Subcutaneous abdominal adipose tissue (tissue), 5 donors: Measurements from ENCODE around the gene FAM9C.
"Not testable (repeated sequence)": the region's sequence is repeated elsewhere in the genome, so short reads cannot be mapped to it uniquely, and the experiment has no call there.

ENCODE experiments used
- H3K27ac ChIP-seq: one replicate; pipeline ENCODE4 v1.7.0; 2013; ENCODE audit warnings: low read depth, mild to moderate bottlenecking, inconsistent platforms, low read length, moderate library complexity
- H3K27me3 ChIP-seq, 5 donors: one replicate each; pipeline ENCODE4 v1.7.0; 2013; ENCODE audit warnings: low read length in 5 of 5, inconsistent platforms in 1 of 5; ENCODE audit not compliant: control insufficient read depth in 5 of 5, insufficient read depth in 4 of 5
- H3K36me3 ChIP-seq, 5 donors: one replicate each; pipeline ENCODE4 v1.7.0; 2013; ENCODE audit warnings: low read length in 5 of 5; ENCODE audit not compliant: control insufficient read depth in 5 of 5, insufficient read depth in 5 of 5
- H3K4me1 ChIP-seq, 5 donors: one replicate each; pipeline ENCODE4 v1.7.0; 2013; ENCODE audit warnings: low read length in 5 of 5, mild to moderate bottlenecking in 3 of 5, moderate library complexity in 1 of 5; ENCODE audit not compliant: control insufficient read depth in 5 of 5, insufficient read depth in 5 of 5
- H3K4me3 ChIP-seq, 5 donors: one replicate each; pipeline ENCODE4 v1.7.0; 2013; ENCODE audit warnings: low read length in 5 of 5, low read depth in 1 of 5
- H3K9ac ChIP-seq, 5 donors: one replicate each; pipeline ENCODE4 v1.7.0; 2013; ENCODE audit warnings: low read length in 5 of 5, mild to moderate bottlenecking in 4 of 5, moderate library complexity in 3 of 5
- H3K9me3 ChIP-seq, 5 donors: one replicate each; pipeline ENCODE4 v1.7.0; 2013; ENCODE audit warnings: low read length in 5 of 5; ENCODE audit not compliant: control insufficient read depth in 5 of 5
- donor health status: healthy.
- donor health status: healthy.
- donor health status: healthy.
- donor health status: healthy.
- donor health status: healthy.

Gene FAM9C

DNA sequence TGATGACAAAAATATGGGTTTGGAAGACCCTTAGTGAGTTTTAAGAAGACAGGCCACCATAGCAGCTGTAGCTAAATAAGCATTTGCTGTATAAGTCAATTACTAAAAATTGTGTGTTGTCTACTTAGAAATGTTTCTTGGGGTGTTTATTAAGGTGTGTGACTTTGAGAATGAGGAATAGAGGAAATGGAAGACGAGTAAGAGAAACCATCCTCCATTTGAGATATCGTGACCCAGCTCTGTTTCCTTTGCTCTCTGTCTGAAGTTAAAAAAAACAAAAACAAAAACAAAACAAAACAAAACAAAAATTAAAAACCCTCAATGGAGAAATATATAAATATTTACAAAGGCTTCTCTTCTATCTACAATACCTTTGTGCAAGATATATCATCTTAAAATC, 41.7 kb upstream of the FAM9C start:
- peaks cover 3 to 26% (median 13%) of the 10 kb centered on the region in 5 donors for H3K4me1 ChIP-seq

DNA sequence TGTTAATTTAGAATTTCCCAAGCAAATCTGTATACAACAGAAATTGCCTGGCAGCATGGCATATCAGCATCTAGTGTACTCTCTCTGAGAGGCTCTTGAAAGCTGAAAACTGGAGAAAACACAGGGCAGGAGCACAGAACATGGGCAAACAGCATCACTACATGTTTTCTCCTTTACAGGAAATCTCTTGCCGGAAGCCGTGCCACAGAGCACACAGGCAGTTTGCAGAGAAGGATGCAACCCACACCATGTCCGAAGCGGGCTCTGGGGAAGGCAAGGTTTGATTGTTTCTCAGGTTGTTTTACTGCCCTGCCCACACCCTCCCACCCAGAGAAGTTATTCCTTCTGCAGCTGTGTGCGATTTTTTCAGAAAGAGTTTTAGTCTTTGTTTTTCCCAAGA, 41.1 kb upstream of the FAM9C start:
- Histone ChIP-seq H3K9me3 (no peaks in the 10 kb centered on the region), H3K9ac (no peak overlapping the region), H3K4me1 (peaks cover 0 to 20% (median 7%) of the 10 kb centered on the region in 5 donors), H3K27ac (no peak overlapping the region), H3K36me3 (no peaks in the 10 kb centered on the region), H3K27me3 (peaks cover 0 to 3% (median 2%) of the 10 kb centered on the region in 5 donors), H3K4me3 (no peak overlapping the region)

More for the DNA sequence above, 41.7 kb upstream of the FAM9C start:
- Histone ChIP-seq H3K36me3 (no peaks in the 10 kb centered on the region), H3K27ac (no peak overlapping the region), H3K9me3 (no peaks in the 10 kb centered on the region), H3K27me3 (peaks cover 0 to 3% (median 2%) of the 10 kb centered on the region in 5 donors), H3K4me3 (no peak overlapping the region), H3K9ac (no peak overlapping the region)

DNA sequence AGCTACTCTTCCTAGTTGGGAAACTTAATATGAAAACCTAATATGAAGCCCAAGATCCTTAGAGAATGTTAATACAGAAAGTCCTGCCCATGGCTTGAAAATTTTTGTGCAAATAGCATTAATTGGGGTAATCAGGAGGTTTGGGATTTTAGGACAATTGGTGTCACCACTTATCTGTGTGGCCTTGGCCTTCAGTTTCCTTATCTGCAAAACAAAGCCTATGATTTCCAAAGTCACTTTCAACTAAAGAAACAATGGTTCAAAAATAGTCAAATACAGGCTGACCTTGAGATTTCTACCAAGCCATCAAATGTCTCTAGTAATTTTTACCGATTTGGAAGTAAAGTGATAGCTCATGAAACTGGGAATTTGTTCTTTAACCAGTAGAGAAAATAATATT, 40.2 kb upstream of the FAM9C start:
- Histone ChIP-seq H3K27me3 (peaks cover 0 to 3% (median 2%) of the 10 kb centered on the region in 5 donors), H3K4me3 (no peak overlapping the region), H3K36me3 (no peaks in the 10 kb centered on the region), H3K27ac (no peak overlapping the region), H3K4me1 (peaks cover 0 to 14% (median 0%) of the 10 kb centered on the region in 5 donors), H3K9me3 (no peaks in the 10 kb centered on the region), H3K9ac (no peak overlapping the region)

DNA sequence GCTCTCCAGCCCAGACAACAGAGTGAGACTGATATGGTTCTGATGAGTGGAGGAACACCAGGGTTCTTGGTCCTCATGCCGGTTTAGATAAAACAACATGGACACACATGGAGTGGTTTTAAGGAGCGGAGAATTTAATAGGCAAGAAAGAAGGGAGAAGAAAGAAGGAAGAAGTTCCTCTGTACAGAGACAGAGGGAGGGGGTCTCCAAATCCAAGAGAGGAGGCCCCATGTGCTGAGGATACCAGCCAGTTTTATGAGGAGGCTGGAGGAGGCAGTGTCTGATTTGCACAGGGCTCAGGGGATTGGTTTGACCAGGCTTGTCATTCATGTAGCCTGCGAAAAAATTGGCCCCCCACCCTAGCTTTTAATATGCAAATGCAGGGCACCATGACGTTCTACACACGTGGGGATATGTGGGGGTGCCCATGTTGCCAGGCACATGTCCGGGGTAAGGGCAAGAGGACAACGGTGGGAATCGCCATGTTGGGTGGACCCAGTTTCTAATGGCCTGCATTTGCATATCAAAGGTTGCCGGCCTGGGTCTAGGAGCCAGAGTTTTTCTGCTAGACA, 39.4 kb upstream of the FAM9C start:
- H3K9ac ChIP-seq, H3K27me3 ChIP-seq, H3K4me3 ChIP-seq, H3K36me3 ChIP-seq, H3K27ac ChIP-seq, H3K9me3 ChIP-seq: not testable (repeated sequence)
- H3K4me1 ChIP-seq, result peaks cover 0 to 21% (median 5%) of the 10 kb centered on the region in 5 donors

DNA sequence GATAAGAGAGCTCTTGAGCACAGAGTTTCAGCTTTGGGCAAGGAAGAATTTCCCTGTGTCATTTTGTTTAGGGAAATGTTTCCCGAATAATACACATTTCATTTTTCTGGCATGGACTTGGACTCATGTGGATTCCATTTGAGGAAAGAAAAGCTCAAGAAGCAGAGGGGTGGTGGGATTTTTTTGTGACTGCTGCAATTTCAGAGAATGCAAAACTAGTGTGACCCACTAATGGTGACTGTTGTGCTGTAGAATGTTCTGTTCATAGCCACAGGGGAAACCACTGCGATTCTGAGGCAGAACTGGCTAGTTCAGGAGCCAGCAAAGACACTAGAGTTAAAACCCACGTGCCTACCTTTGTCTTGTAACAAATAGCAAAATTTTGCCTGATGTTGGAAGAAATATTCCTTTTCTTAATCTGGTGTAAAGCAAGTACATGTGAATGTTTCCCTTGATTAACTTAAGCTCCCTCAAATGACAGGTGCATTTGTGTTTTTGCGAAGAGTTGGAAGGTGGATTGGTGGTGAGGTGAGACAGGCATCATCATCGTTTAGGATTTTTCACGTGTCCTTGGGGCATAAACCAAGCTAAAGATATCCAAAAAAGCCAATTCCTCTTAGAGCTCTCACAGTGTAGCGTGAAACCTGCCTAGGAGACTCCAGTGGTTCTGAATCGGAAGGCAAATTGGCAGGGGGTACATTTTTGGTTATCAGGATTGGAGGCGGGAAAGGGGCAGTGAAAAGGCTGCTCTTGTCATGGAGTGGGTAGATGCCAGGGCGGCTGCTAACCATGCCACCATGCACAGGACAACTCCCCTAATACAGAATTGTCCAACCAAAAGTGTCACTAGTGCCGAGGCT, 38.0 kb upstream of the FAM9C start:
- H3K4me1 ChIP-seq, result peaks cover 0 to 25% (median 9%) of the 10 kb centered on the region in 5 donors
- peaks cover 0 to 4% (median 3%) of the 10 kb centered on the region in 5 donors for H3K27me3 ChIP-seq
- no peak overlapping the region for H3K4me3 ChIP-seq
- no peaks in the 10 kb centered on the region for H3K9me3 ChIP-seq
- no peak overlapping the region for H3K27ac ChIP-seq
- H3K36me3 ChIP-seq, result no peaks in the 10 kb centered on the region
- no peak overlapping the region for H3K9ac ChIP-seq

DNA sequence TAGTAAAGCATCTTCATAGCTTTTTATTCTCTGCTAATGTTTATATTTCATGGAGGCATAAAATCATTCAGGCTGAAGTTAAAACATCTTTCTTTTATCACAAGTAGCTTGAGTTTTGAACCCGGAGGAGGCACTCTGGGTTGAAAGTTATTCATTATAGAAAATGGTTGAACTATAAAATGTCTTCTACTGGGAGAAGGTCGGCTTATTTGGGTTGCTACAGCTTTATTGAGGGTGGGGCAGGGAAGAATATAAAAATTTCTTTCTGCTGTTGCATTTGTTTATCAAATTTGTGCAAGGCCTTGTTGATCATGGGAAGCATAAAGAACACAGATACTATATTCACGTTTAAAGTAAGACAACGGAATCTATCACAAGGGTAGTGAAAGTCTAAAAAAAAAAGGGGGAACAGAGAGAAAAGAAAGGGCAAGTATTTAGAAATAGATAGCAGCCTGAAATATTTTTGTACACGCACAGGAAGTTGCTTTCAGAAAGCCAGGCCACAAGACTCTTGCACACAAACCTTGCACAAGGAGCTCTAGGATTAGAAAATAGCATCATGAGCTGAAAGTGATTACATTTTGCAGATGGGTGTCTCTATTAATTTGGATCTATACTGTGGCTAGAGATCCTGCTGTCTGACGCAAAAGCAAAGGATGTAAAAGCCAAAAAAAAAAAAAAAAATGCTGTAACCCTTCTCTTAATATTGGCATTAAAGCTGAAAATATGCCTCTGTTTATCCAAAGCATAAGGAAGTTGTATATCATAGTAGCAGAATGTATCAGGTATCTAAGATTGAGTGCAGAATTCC, 37.2 kb upstream of the FAM9C start:
- Histone ChIP-seq H3K27me3 (peaks cover 0 to 4% (median 3%) of the 10 kb centered on the region in 5 donors), H3K36me3 (no peaks in the 10 kb centered on the region), H3K4me1 (peaks cover 0 to 20% (median 9%) of the 10 kb centered on the region in 5 donors), H3K4me3 (no peak overlapping the region), H3K9ac (no peak overlapping the region), H3K9me3 (peaks cover 0 to 1% (median 0%) of the 10 kb centered on the region in 5 donors), H3K27ac (no peak overlapping the region)

DNA sequence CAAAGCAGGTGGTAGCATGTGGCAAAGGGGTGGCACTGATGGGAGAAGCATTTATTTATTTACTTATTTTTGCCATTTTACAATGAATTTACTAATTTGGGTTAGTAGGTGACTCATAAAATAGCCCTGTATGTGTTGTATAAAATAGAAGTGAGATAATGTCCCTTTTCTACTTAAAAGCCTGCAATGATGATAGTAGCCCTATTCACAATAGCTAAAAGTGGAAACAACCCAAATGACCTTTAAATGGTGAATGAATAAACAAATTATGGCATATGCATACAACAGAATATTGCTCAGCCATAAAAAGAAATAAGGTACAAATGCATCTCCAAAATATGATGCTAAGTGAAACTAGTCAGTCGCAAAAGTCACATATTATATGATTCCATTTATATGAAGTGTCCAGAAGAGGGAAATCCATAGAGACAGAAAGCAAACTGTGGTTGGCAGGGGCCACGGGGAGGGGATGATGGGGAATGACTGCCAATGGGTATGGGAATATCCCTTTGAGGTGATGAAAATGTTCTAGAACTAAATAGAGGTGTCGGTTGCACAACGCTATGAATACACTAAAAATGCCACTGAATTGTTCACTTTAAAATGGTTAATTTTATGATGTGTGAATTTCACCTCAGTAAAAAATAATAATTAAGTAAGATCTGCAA, 35.8 kb upstream of the FAM9C start:
- H3K9me3 ChIP-seq, result peaks cover 0 to 4% (median 0%) of the 10 kb centered on the region in 5 donors
- H3K27ac ChIP-seq, result no peak overlapping the region
- H3K36me3 ChIP-seq, result no peaks in the 10 kb centered on the region
- H3K4me1 ChIP-seq, result peaks cover 0 to 19% (median 9%) of the 10 kb centered on the region in 5 donors
- H3K4me3 ChIP-seq, result no peak overlapping the region
- H3K9ac ChIP-seq, result no peak overlapping the region
- peaks cover 0 to 4% (median 0%) of the 10 kb centered on the region in 5 donors for H3K27me3 ChIP-seq

DNA sequence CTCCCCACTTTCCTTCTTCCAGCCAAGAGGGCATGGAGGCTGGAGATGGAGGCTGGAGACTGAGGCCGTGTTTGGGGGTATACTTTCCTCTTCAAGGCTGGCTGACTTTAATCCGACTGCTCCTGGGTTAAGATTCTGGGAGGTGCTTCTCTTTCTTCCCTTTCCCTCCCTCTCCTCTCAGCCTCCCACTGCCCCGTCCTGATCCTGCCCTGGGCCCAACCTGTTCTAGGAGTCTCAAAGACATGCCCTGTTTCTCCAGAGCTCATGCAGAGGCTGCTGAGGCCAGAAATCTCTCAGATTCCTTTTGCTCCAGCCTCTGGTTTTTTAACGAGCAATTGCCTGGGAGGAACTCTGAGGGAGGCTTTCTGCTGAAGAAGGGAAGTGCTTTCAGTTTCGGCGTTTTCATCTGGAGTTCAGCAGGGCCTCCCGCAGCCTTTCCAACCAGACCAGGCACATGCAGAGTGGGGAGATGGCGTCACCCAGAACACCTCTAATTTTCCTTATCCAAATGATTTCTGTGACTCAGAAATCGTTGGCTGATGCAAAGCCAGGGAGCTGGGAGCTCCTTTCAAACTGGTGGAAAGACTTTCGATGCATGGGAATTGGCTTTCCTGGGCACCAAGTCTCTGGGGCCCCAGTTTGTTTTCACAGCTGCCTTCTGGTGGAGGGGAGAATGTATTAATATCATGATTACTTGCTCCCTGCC, 34.5 kb upstream of the FAM9C start:
- H3K9ac ChIP-seq, result peak overlapping the region in 1 of 5 donors; percentile 56
- peak overlapping the region; percentile 15 to 48 (median 38) for H3K4me3 ChIP-seq

DNA sequence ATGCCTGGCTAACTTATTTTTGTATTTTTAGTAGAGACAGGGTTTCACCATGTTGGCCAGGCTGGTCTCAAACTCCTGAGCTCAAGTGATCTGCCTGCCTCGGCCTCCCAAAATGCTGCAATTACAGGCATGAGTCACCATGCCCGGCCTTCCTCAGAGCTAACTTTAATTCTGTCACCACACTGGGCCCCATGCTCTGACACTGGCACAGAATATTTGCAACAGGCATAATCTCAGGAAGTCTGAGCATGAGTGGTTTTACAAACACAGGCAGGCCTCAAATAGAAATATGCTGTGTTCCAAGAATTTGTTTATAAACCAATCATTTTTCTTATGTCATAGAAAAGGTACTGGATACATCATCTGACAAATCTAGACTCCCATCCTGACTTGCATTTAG, 32.7 kb upstream of the FAM9C start:
- H3K27me3 ChIP-seq, result peaks cover 0 to 4% (median 0%) of the 10 kb centered on the region in 5 donors
- no peak overlapping the region for H3K9ac ChIP-seq
- peaks cover 0 to 4% (median 0%) of the 10 kb centered on the region in 5 donors for H3K9me3 ChIP-seq
- no peak overlapping the region for H3K27ac ChIP-seq
- peaks cover 0 to 15% (median 9%) of the 10 kb centered on the region in 5 donors for H3K4me1 ChIP-seq
- H3K36me3 ChIP-seq, result no peaks in the 10 kb centered on the region
- no peak overlapping the region for H3K4me3 ChIP-seq

More for the DNA sequence above, 34.5 kb upstream of the FAM9C start:
- Histone ChIP-seq H3K27ac (peak overlapping the region; percentile 67), H3K27me3 (peaks cover 0 to 4% (median 0%) of the 10 kb centered on the region in 5 donors), H3K36me3 (no peaks in the 10 kb centered on the region), H3K4me1 (peaks cover 0 to 19% (median 9%) of the 10 kb centered on the region in 5 donors), H3K9me3 (peaks cover 0 to 4% (median 0%) of the 10 kb centered on the region in 5 donors)
